PC-9 (cell line): ENCODE data around the gene CHN1. TPM values are rescaled to one million over a fixed set of nuclear protein-coding genes. Genes with fewer than 3 reads are reported as not detected.

ENCODE experiments used
- BruUV-seq: library from RNA; stranded (reverse); fragments of 400-500 nt; replicated peaks from 2 replicates; lab custom pipeline; 2021; lab: Mats Ljungman, UMichigan
- CTCF ChIA-PET: fragments of 300-600 bp; sonication (Branson Sonifier 250); formaldehyde crosslinking; loops from one replicate; lab custom pipeline; 2022; ENCODE audit warnings: antibody characterized with exemption; lab: Charles Lee
- POLR2A ChIA-PET: fragments of 300-600 bp; sonication (Branson Sonifier 250); formaldehyde crosslinking; loops from one replicate; lab custom pipeline; 2022; ENCODE audit warnings: antibody characterized with exemption; ENCODE audit not compliant: unreplicated experiment; lab: Charles Lee
- DNase-seq, 2 experiments: peaks; one replicate each; pipeline versions ENCODE4 v3.0.0 to v3.0.0-alpha.2; 2015 to 2022; ENCODE audit warnings: mixed read lengths in 1 of 2
- H2AFZ ChIP-seq: fragments of 200-600 bp; sonication (generic); 2 replicates; pipeline ENCODE4 v1.8.1; 2017; ENCODE audit warnings: antibody characterized with exemption
- H3F3A ChIP-seq: fragments of 200-600 bp; sonication (generic); 2 replicates; pipeline ENCODE4 v1.8.1; 2017; ENCODE audit warnings: antibody characterized with exemption, mild to moderate bottlenecking, low read depth; ENCODE audit not compliant: insufficient read depth
- H3K27ac ChIP-seq: fragments of 200-600 bp; sonication (generic); 2 replicates; pipeline ENCODE4 v1.6.1; 2016; ENCODE audit warnings: mixed run types
- H3K27me3 ChIP-seq: fragments of 200-600 bp; sonication (generic); 2 replicates; pipeline ENCODE4 v1.6.1; 2016; ENCODE audit warnings: low read depth, mixed run types; ENCODE audit not compliant: insufficient read depth
- H3K36me3 ChIP-seq: fragments of 200-600 bp; sonication (generic); 2 replicates; pipeline ENCODE4 v1.6.1; 2016; ENCODE audit warnings: low read depth, mixed run types
- H3K4me1 ChIP-seq: fragments of 200-600 bp; sonication (generic); replicated peaks from 2 replicates; pipeline ENCODE4 v1.6.1; 2016; ENCODE audit warnings: mixed run types; ENCODE audit not compliant: insufficient read depth
- H3K4me2 ChIP-seq: fragments of 200-600 bp; sonication (generic); 2 replicates; pipeline ENCODE4 v1.6.1; 2017; ENCODE audit warnings: mixed run types
- H3K4me3 ChIP-seq: fragments of 200-600 bp; sonication (generic); 2 replicates; pipeline ENCODE4 v1.6.1; 2016; ENCODE audit warnings: mixed run types
- H3K79me2 ChIP-seq: fragments of 200-600 bp; sonication (generic); 2 replicates; pipeline ENCODE4 v1.6.1; 2017; ENCODE audit warnings: low read depth, mixed run types
- H3K9me2 ChIP-seq: fragments of 200-600 bp; sonication (generic); 2 replicates; pipeline ENCODE4 v1.8.1; 2017; ENCODE audit warnings: mild to moderate bottlenecking; ENCODE audit not compliant: insufficient read depth
- H3K9me3 ChIP-seq: fragments of 200-600 bp; sonication (generic); 2 replicates; pipeline ENCODE4 v1.8.1; 2016; ENCODE audit warnings: low read depth; ENCODE audit not compliant: insufficient read depth
- H4K20me1 ChIP-seq: fragments of 200-600 bp; sonication (generic); 2 replicates; pipeline ENCODE4 v1.8.1; 2017; ENCODE audit not compliant: insufficient read depth
- EZH2 ChIP-seq: fragments of 200-600 bp; sonication (generic); IDR thresholded peaks from 2 replicates; pipeline ENCODE4 v1.8.0; 2017; ENCODE audit warnings: antibody characterized with exemption, low read depth
- intact Hi-C: fragments of 100-400 bp; cut with micrococcal nuclease; formaldehyde crosslinking; loops from one replicate; pipeline ENCODE4 v1.10.0; 2022; ENCODE audit not compliant: unreplicated experiment
- total RNA-seq: library from RNA; stranded (reverse); gene quantifications from 2 replicates; pipeline ENCODE4 v1.2.3, GENCODE V29; 2021
- TF ChIP-seq, protein P1 (sequence below): fragments of 200-600 bp; sonication (generic); conservative IDR thresholded peaks from 2 replicates; pipeline ENCODE4 v1.6.1; 2017; ENCODE audit warnings: mixed run types, antibody characterized with exemption, mild to moderate bottlenecking, moderate library complexity

Gene CHN1
- total RNA-seq, 1 experiment from 2014 or later, result 14.0 TPM

DNA sequence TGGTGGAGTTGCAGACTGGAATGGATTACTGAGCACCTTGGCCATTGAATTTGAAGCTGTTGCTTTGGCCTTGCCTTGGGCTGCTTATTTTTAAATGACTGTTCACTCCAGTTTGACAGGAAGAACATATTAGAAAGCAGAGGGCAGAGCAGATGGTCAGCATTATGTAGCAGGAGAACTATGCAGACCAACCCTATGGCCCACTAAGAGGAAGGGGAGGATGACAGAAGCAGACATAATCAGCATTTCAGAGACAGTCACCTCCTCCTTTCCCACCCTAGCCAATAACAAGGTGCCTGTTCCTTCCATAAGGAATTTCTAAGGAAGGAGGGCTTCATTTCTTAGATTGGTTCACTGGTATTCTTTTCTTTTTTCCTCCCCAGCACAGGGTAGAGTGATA lies 243.3 kb downstream of the CHN1 start:
- Histone ChIP-seq H4K20me1 (no peaks in the 10 kb centered on the region), H3K4me2 (no peak overlapping the region), H3K27ac (no peak overlapping the region), H3K27me3 (no peaks in the 10 kb centered on the region), H3K9me3 (no peaks in the 10 kb centered on the region), H3K36me3 (no peaks in the 10 kb centered on the region), H3K79me2 (no peaks in the 10 kb centered on the region), H3K4me3 (no peak overlapping the region), H3K4me1 (peaks cover 10% of the 10 kb centered on the region; the same call in 1 of the 2 replicates), H3F3A (no peaks in the 10 kb centered on the region), H2AFZ (no peak overlapping the region), H3K9me2 (no peaks in the 10 kb centered on the region)
- no peak for DNase-seq
- ChIA-PET POLR2A (interaction anchor here (0.6 kb wide), 1 partner anchor 1849 kb away, joined by 7 read pairs; no protein-coding TSS in a partner anchor), CTCF (no interaction called here)
- intact Hi-C loops, result no loop called here
- no TSS peak for BruUV-seq
- TF ChIP-seq, protein P1, sequence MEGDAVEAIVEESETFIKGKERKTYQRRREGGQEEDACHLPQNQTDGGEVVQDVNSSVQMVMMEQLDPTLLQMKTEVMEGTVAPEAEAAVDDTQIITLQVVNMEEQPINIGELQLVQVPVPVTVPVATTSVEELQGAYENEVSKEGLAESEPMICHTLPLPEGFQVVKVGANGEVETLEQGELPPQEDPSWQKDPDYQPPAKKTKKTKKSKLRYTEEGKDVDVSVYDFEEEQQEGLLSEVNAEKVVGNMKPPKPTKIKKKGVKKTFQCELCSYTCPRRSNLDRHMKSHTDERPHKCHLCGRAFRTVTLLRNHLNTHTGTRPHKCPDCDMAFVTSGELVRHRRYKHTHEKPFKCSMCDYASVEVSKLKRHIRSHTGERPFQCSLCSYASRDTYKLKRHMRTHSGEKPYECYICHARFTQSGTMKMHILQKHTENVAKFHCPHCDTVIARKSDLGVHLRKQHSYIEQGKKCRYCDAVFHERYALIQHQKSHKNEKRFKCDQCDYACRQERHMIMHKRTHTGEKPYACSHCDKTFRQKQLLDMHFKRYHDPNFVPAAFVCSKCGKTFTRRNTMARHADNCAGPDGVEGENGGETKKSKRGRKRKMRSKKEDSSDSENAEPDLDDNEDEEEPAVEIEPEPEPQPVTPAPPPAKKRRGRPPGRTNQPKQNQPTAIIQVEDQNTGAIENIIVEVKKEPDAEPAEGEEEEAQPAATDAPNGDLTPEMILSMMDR, result no peak
- no peak for TF ChIP-seq EZH2

DNA sequence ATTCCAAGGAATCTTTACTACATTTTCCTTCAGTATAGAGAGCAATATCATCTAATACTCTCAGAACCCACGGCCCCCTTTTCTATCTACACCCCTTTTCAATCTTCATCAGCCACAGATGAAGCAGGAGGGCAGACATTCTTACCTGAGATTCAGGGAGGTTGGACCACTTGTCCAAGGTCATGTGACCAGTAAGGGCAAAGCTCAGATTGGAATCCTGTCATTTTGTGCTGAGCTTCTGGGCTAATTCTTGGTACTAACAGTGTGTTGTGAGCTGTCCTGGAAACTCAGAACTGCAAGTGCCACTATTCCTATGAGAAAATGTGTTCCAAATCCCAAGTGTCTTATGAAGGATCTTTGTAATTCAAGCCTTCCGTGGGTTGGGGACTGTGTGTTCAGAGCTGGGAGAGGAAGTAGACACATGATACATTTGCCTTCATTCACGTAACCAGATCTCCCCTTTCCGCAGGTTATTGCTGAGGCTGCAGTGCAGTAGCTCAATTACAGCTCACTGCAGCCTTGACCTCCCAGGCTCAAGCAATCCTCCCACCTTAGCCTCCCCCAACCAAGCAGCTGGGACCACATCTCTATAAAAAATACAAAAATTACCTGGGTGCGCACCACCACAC lies 244.2 kb downstream of the CHN1 start:
- Histone ChIP-seq H3K27me3 (no peaks in the 10 kb centered on the region), H4K20me1 (no peaks in the 10 kb centered on the region), H3K9me2 (no peaks in the 10 kb centered on the region)

DNA sequence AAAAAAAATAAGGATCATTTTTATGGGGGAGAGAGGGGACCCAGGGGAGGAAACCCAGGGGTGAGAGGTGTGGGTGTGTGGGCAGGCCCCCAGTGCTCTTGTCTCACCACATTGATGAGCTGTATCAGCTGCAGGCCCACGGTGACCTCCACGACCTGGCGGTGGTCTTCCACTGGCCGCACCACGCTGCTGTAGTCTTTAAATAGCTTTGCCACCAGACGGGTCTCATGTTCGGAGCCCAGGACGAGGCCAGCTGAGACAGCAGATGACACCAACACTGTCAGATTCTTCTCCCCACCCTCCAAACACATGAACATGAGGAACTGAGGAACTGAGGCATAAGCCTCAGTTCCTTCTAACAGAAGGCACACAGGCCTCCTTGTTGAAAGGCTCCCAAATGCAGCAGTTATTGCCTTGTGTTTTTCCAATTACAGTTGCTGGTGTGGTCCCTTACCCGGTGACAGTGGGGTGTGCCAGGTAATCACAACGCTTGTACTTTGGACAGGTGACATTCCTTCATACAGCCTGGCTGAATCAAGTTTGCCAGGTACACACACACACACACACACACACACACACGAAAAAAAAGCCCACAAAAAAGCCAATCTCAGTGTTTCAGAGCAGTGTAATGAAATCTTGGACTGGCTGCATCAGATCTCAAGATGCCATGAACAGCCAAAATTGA lies 245.7 kb downstream of the CHN1 start:
- no peaks in the 10 kb centered on the region for H3K9me3 ChIP-seq
- no peak overlapping the region for H3K4me2 ChIP-seq
- TF ChIP-seq, protein P1, result no peak
- no peak for TF ChIP-seq EZH2
- POLR2A ChIA-PET, result no interaction called here
- H3K36me3 ChIP-seq, result no peaks in the 10 kb centered on the region
- DNase-seq, result no peak
- no peak overlapping the region for H3K27ac ChIP-seq
- no peaks in the 10 kb centered on the region for H3K79me2 ChIP-seq
- intact Hi-C loops, result no loop called here
- H3K4me3 ChIP-seq, result no peak overlapping the region
- H3K27me3 ChIP-seq, result no peaks in the 10 kb centered on the region
- BruUV-seq, result no TSS peak
- no peaks in the 10 kb centered on the region for H4K20me1 ChIP-seq
- no peaks in the 10 kb centered on the region for H3F3A ChIP-seq
- H3K4me1 ChIP-seq, result peaks cover 8% of the 10 kb centered on the region; the same call in 1 of the 2 replicates
- no peaks in the 10 kb centered on the region for H3K9me2 ChIP-seq
- no peak overlapping the region for H2AFZ ChIP-seq
- CTCF ChIA-PET, result no interaction called here

More for the DNA sequence above, 244.2 kb downstream of the CHN1 start:
- no peak for DNase-seq
- no peaks in the 10 kb centered on the region for H3F3A ChIP-seq
- H3K79me2 ChIP-seq, result no peaks in the 10 kb centered on the region
- no peak overlapping the region for H2AFZ ChIP-seq
- intact Hi-C loops, result no loop called here
- TF ChIP-seq EZH2, result no peak
- POLR2A ChIA-PET, result interaction anchor here (0.6 kb wide), 1 partner anchor 1850 kb away, joined by 7 read pairs; no protein-coding TSS in a partner anchor
- no TSS peak for BruUV-seq
- no peak overlapping the region for H3K27ac ChIP-seq
- peaks cover 10% of the 10 kb centered on the region; the same call in 1 of the 2 replicates for H3K4me1 ChIP-seq
- CTCF ChIA-PET, result interaction anchor here (0.6 kb wide), 1 partner anchor 223 kb away, joined by 10 read pairs; no protein-coding TSS in a partner anchor
- H3K9me3 ChIP-seq, result no peaks in the 10 kb centered on the region
- H3K36me3 ChIP-seq, result no peaks in the 10 kb centered on the region
- H3K4me2 ChIP-seq, result no peak overlapping the region
- H3K4me3 ChIP-seq, result no peak overlapping the region
